Measurements from ENCODE around the gene C6orf120.

DNA sequence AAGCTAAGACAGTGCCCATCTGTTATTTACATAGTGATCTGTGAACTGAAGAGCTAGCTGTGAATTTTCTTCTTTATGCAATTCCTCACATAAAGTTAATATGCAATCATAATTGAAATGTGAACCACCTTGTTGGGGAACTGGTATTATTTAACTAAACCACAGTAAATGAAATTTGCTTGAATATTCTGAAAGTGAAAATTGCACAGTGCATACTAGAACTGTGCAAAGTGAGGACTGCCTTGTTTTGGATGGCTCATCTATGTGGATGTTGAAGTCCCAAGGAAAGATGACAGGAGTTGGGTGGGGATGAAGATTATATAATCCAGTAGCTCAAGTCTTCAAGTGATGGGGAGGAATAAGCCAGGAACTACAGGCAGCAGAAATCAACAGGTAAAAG, 28.0 kb downstream of the C6orf120 start:
- TF ChIP-seq, protein P1, sequence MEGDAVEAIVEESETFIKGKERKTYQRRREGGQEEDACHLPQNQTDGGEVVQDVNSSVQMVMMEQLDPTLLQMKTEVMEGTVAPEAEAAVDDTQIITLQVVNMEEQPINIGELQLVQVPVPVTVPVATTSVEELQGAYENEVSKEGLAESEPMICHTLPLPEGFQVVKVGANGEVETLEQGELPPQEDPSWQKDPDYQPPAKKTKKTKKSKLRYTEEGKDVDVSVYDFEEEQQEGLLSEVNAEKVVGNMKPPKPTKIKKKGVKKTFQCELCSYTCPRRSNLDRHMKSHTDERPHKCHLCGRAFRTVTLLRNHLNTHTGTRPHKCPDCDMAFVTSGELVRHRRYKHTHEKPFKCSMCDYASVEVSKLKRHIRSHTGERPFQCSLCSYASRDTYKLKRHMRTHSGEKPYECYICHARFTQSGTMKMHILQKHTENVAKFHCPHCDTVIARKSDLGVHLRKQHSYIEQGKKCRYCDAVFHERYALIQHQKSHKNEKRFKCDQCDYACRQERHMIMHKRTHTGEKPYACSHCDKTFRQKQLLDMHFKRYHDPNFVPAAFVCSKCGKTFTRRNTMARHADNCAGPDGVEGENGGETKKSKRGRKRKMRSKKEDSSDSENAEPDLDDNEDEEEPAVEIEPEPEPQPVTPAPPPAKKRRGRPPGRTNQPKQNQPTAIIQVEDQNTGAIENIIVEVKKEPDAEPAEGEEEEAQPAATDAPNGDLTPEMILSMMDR (IDR thresholded peaks at IDR 0.05) = no peak
- TF ChIP-seq POLR2AphosphoS5 (IDR thresholded peaks at IDR 0.05; ENCODE audit: low read depth, low read length) (no peak), SIN3A (IDR thresholded peaks at IDR 0.05; ENCODE audit: borderline replicate concordance, insufficient read depth, low read depth, low read length) (no peak)

All from Panc1 (cell line).